Fibroblast of lung (primary cell): ENCODE data around the gene ZBED6. TPM values are rescaled to one million over a fixed set of nuclear protein-coding genes. Genes with fewer than 3 reads are reported as not detected.
A peak's percentile ranks its signal among the peaks of the same experiment; 100 is the strongest.

Experiments used
- DNase-seq, 2 donors: peaks; one replicate each; pipeline versions ENCODE4 v3.0.0 to v3.0.0-alpha.2; 2010; ENCODE audit warnings: low read depth in 2 of 2
- H2AFZ ChIP-seq: 2 replicates; pipeline ENCODE4 v1.5.1; 2012; ENCODE audit warnings: low read length, control low read depth, inconsistent platforms
- H3K27ac ChIP-seq: 2 replicates; pipeline ENCODE4 v1.5.1; 2011; ENCODE audit warnings: low read length, control low read depth; ENCODE audit not compliant: insufficient read depth
- H3K27me3 ChIP-seq: 2 replicates; pipeline ENCODE4 v1.5.1; 2011; ENCODE audit warnings: mild to moderate bottlenecking, low read length; ENCODE audit not compliant: control insufficient read depth, insufficient read depth
- H3K36me3 ChIP-seq: 2 replicates; pipeline ENCODE4 v1.5.1; 2011; ENCODE audit warnings: low read length; ENCODE audit not compliant: control insufficient read depth, insufficient read depth
- H3K4me1 ChIP-seq: 2 replicates; pipeline ENCODE4 v1.5.1; 2011; ENCODE audit warnings: low read length; ENCODE audit not compliant: control insufficient read depth, insufficient read depth; ENCODE audit errors: extremely low read depth
- H3K4me2 ChIP-seq: 2 replicates; pipeline ENCODE4 v1.5.1; 2011; ENCODE audit warnings: low read length, control low read depth; ENCODE audit not compliant: insufficient read depth; ENCODE audit errors: extremely low read depth
- H3K4me3 ChIP-seq, 4 experiments: fragments of 200-600 bp in 1 of 4; sonication (generic) in 1 of 4; replicated peaks in 1 of 4; 2 replicates each; pipeline ENCODE4 v1.5.1; 2011 to 2016; ENCODE audit warnings: low read length in 4 of 4, low read depth in 3 of 4, mild to moderate bottlenecking in 3 of 4, control low read depth in 2 of 4, inconsistent platforms in 1 of 4, mixed read lengths in 1 of 4; ENCODE audit not compliant: insufficient read depth in 1 of 4; ENCODE audit errors: control extremely low read depth in 1 of 4
- H3K79me2 ChIP-seq: 2 replicates; pipeline ENCODE4 v1.5.1; 2012; ENCODE audit warnings: mild to moderate bottlenecking, low read length, inconsistent platforms; ENCODE audit not compliant: control insufficient read depth, insufficient read depth
- H3K9ac ChIP-seq: 2 replicates; pipeline ENCODE4 v1.5.1; 2011; ENCODE audit warnings: mild to moderate bottlenecking, low read length, control low read depth; ENCODE audit not compliant: insufficient read depth
- H3K9me3 ChIP-seq: 2 replicates; pipeline ENCODE4 v1.5.1; 2012; ENCODE audit warnings: low read depth, low read length; ENCODE audit not compliant: control insufficient read depth, insufficient read depth
- H4K20me1 ChIP-seq: 2 replicates; pipeline ENCODE4 v1.5.1; 2011; ENCODE audit warnings: low read length; ENCODE audit not compliant: control insufficient read depth, insufficient read depth; ENCODE audit errors: extremely low read depth
- CTCF ChIP-seq, 2 donors: IDR thresholded peaks in 1 of 2; conservative IDR thresholded peaks in 1 of 2; 1 replicate in 1 of 2; 2 replicates in 1 of 2; pipeline ENCODE4 v1.5.1; 2011 to 2012; ENCODE audit warnings: low read length in 2 of 2, control low read depth in 1 of 2, inconsistent platforms in 1 of 2, low read depth in 1 of 2, mild to moderate bottlenecking in 1 of 2
- EZH2 ChIP-seq: IDR thresholded peaks from 2 replicates; pipeline ENCODE4 v1.5.1; 2012; ENCODE audit warnings: low read length, control low read depth, mild to moderate bottlenecking; ENCODE audit errors: missing control alignments
- polyA plus RNA-seq, 2 donors: library from polyadenylated mRNA; depleted of rRNA in 1 of 2; stranded (reverse) in 1 of 2; unstranded in 1 of 2; fragments of >200 nt; gene quantifications; 2 replicates each; pipeline ENCODE4 v1.2.1, GENCODE V29; 2011 to 2012; ENCODE audit warnings: missing spikeins in 1 of 2
- total RNA-seq: library from RNA; depleted of rRNA; stranded (reverse); fragments of >200 nt; gene quantifications from 2 replicates; pipeline ENCODE4 v1.2.1, GENCODE V29; 2014

Gene ZBED6
- total and polyA plus RNA-seq, 2 donors (not counting 1 experiment from before 2014, with no cell fraction given): 12.7 to 19.5 TPM

DNA sequence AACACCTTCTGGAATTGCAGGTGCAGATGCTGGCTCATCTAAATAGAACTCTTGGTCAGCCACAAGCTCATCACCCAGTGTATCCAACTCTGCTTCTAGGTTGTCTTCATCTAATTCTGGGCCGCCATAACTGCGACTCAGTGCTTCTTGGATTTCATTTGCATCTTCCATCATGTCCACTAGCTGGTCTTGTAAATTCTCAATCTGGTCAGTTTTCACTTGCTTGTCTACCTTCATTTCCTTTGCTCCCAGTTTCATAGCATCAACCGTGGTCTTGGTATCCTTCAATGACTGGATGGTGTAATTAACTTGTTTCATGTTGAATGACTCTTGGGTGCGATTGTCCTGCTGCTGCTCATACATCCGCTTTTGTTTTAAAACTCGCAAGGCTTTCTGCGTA, 10.3 kb downstream of the ZBED6 start:
- TF ChIP-seq EZH2 (no peak), CTCF (conservative IDR thresholded peaks at IDR 0.05 in 1 of 2, IDR thresholded peaks at IDR 0.05 in 1 of 2; ENCODE audit: low read depth in 1 of 2, low read length in 2 of 2) (no peak)
- H3K36me3 ChIP-seq: peaks cover 3% of the 10 kb centered on the region
- no peak overlapping the region for H3K4me2 ChIP-seq
- DNase-seq: no peak
- H3K4me1 ChIP-seq: no peaks in the 10 kb centered on the region
- H3K79me2 ChIP-seq: peaks cover 65% of the 10 kb centered on the region
- no peak overlapping the region for H3K27ac ChIP-seq
- H4K20me1 ChIP-seq: no peaks in the 10 kb centered on the region
- no peaks in the 10 kb centered on the region for H3K27me3 ChIP-seq
- no peak overlapping the region for H3K4me3 ChIP-seq
- H3K9ac ChIP-seq: no peak overlapping the region
- H2AFZ ChIP-seq: no peak overlapping the region
- no peaks in the 10 kb centered on the region for H3K9me3 ChIP-seq

- DNase-seq: peak; percentile 76 to 80
- H3K79me2 ChIP-seq: peaks cover 62% of the 10 kb centered on the region
- H3K4me3 ChIP-seq: no peak overlapping the region
- no peaks in the 10 kb centered on the region for H3K4me1 ChIP-seq
- no peak overlapping the region for H3K9ac ChIP-seq
- no peaks in the 10 kb centered on the region for H3K9me3 ChIP-seq
- H3K27me3 ChIP-seq: no peaks in the 10 kb centered on the region
- no peak overlapping the region for H3K27ac ChIP-seq
- H3K4me2 ChIP-seq: no peak overlapping the region
- no peaks in the 10 kb centered on the region for H4K20me1 ChIP-seq
- H2AFZ ChIP-seq: no peak overlapping the region
- TF ChIP-seq EZH2: no peak
- H3K36me3 ChIP-seq: peaks cover 3% of the 10 kb centered on the region
Measured at GRCh38 chr1:203807196-203807595, 11.8 kb downstream of the ZBED6 start.

GRCh38 chr1:203813581-203814341, 18.3 kb downstream of the ZBED6 start:
- Histone ChIP-seq H3K9ac (no peak overlapping the region), H3K4me1 (no peaks in the 10 kb centered on the region), H3K27me3 (no peaks in the 10 kb centered on the region), H3K4me3 (no peak overlapping the region), H3K27ac (no peak overlapping the region), H3K4me2 (no peak overlapping the region), H3K9me3 (no peaks in the 10 kb centered on the region), H3K79me2 (peaks cover 42% of the 10 kb centered on the region), H2AFZ (no peak overlapping the region), H4K20me1 (no peaks in the 10 kb centered on the region), H3K36me3 (peaks cover 2% of the 10 kb centered on the region)
- DNase-seq: no peak
- no peak for TF ChIP-seq CTCF (conservative IDR thresholded peaks at IDR 0.05 in 1 of 2, IDR thresholded peaks at IDR 0.05 in 1 of 2; ENCODE audit: low read depth in 1 of 2, low read length in 2 of 2)
- no peak for TF ChIP-seq EZH2
